PC-3 (cell line): ENCODE measurements around the gene ADAMTS3. TPM values are rescaled to one million over a fixed set of nuclear protein-coding genes. Genes with fewer than 3 reads are reported as not detected.
A peak's percentile ranks its signal among the peaks of the same experiment; 100 is the strongest.

ENCODE experiments used
- ATAC-seq: fragments of 200-7000 bp; cut with Tn5 transposase; 2 replicates; pipeline ENCODE4 v1.9.1; 2020; ENCODE audit warnings: mild to moderate bottlenecking, moderate library complexity
- BruUV-seq: library from RNA; stranded (reverse); fragments of 400-500 nt; replicated peaks from 2 replicates; lab custom pipeline; 2021; lab: Mats Ljungman, UMichigan
- CTCF ChIA-PET: fragments of 300-600 bp; sonication (Branson Sonifier 250); formaldehyde crosslinking; loops from one replicate; lab custom pipeline; 2022; ENCODE audit warnings: antibody characterized with exemption; lab: Charles Lee
- POLR2A ChIA-PET: fragments of 300-600 bp; sonication (Branson Sonifier 250); formaldehyde crosslinking; loops from one replicate; lab custom pipeline; 2022; ENCODE audit warnings: antibody characterized with exemption; ENCODE audit not compliant: unreplicated experiment; lab: Charles Lee
- DNase-seq: peaks from one replicate; pipeline ENCODE4 v3.0.0-alpha.2; 2015
- H2AFZ ChIP-seq: fragments of 300-600 bp; sonication (generic); 2 replicates; pipeline ENCODE4 v1.6.0; 2016; ENCODE audit warnings: antibody characterized with exemption, low read length
- H3F3A ChIP-seq: fragments of 300-600 bp; sonication (generic); one replicate; pipeline ENCODE4 v1.6.0; 2017; ENCODE audit warnings: antibody characterized with exemption, low read length, control low read depth, mild to moderate bottlenecking; ENCODE audit not compliant: unreplicated experiment
- H3K27ac ChIP-seq: fragments of 300-600 bp; sonication (generic); 2 replicates; pipeline ENCODE4 v1.5.1; 2016; ENCODE audit warnings: mild to moderate bottlenecking, low read length
- H3K27me3 ChIP-seq: fragments of 300-600 bp; sonication (generic); 2 replicates; pipeline ENCODE4 v1.6.1; 2016; ENCODE audit warnings: low read length, mixed read lengths
- H3K36me3 ChIP-seq: fragments of 300-600 bp; sonication (generic); 2 replicates; pipeline ENCODE4 v1.6.1; 2016; ENCODE audit warnings: low read depth, mixed run types, low read length, mixed read lengths
- H3K4me1 ChIP-seq: fragments of 300-600 bp; sonication (generic); 2 replicates; pipeline ENCODE4 v1.5.1; 2016; ENCODE audit warnings: low read length; ENCODE audit not compliant: insufficient read depth
- H3K4me2 ChIP-seq: fragments of 300-600 bp; sonication (generic); 2 replicates; pipeline ENCODE4 v1.6.0; 2016; ENCODE audit warnings: low read length
- H3K4me3 ChIP-seq: fragments of 300-600 bp; sonication (generic); 2 replicates; pipeline ENCODE4 v1.5.1; 2016; ENCODE audit warnings: mild to moderate bottlenecking, low read length, mixed read lengths
- H3K79me2 ChIP-seq: fragments of 300-600 bp; sonication (generic); 2 replicates; pipeline ENCODE4 v1.6.1; 2017; ENCODE audit warnings: low read length, mixed read lengths
- H3K9ac ChIP-seq: fragments of 300-600 bp; sonication (generic); 2 replicates; pipeline ENCODE4 v1.6.0; 2016; ENCODE audit warnings: mild to moderate bottlenecking, low read length
- H3K9me2 ChIP-seq: fragments of 300-600 bp; sonication (generic); replicated peaks from 2 replicates; pipeline ENCODE4 v1.6.1; 2016; ENCODE audit warnings: mixed run types, low read length, mixed read lengths
- H3K9me3 ChIP-seq: fragments of 300-600 bp; sonication (generic); 2 replicates; pipeline ENCODE4 v1.6.1; 2016; ENCODE audit warnings: low read length, mixed read lengths
- H4K20me1 ChIP-seq: fragments of 300-600 bp; sonication (generic); 2 replicates; pipeline ENCODE4 v1.6.1; 2016; ENCODE audit warnings: low read length, mixed read lengths
- EZH2 ChIP-seq: fragments of 300-600 bp; sonication (generic); IDR thresholded peaks from one replicate; pipeline ENCODE4 v1.6.1; 2017; ENCODE audit warnings: antibody characterized with exemption, mild to moderate bottlenecking, low read length; ENCODE audit not compliant: unreplicated experiment
- EZH2phosphoT487 ChIP-seq: fragments of 300-600 bp; sonication (generic); IDR thresholded peaks from 2 replicates; pipeline ENCODE4 v1.6.1; 2018; ENCODE audit warnings: mild to moderate bottlenecking, antibody characterized with exemption, low read length, borderline replicate concordance
- intact Hi-C: fragments of 100-400 bp; cut with micrococcal nuclease; formaldehyde crosslinking; loops from 2 replicates; pipeline ENCODE4 v1.9.0; 2023
- total RNA-seq: library from RNA; depleted of rRNA; stranded (reverse); fragments of >200 nt; gene quantifications from 2 replicates; pipeline ENCODE4 v1.2.3, GENCODE V29; 2014
- TF ChIP-seq, protein P1 (sequence below): fragments of 300-600 bp; sonication (generic); conservative IDR thresholded peaks from 2 replicates; pipeline ENCODE4 v1.5.1; 2017; ENCODE audit warnings: antibody characterized with exemption, low read depth, mild to moderate bottlenecking, low read length

ADAMTS3 gene
- total RNA-seq, 1 experiment from 2014 or later: 3.5 TPM

DNA sequence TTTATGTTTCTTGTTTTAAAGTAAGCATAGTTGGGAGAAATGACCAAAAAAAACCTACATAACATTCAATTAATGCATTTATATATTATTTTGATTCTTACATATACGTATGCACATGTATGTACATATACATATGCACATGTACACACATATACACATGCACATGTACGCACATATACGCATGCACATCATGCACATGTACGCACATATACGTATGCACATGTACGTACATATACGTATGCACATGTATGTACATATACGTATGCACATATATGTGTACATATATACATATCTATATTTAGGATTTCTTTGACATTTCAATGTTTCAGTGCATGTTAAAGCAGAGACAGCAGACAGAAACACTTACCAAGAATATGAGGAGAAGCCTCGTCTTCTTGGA is 263.4 kb downstream of the ADAMTS3 start:
- Histone ChIP-seq H3F3A (peaks cover under 1% of the 10 kb centered on the region), H3K4me1 (peaks cover 5% of the 10 kb centered on the region), H3K36me3 (no peaks in the 10 kb centered on the region), H3K9me2 (no peaks in the 10 kb centered on the region), H3K9me3 (no peaks in the 10 kb centered on the region), H3K79me2 (no peaks in the 10 kb centered on the region), H3K4me2 (no peak overlapping the region), H4K20me1 (no peaks in the 10 kb centered on the region), H3K27ac (no peak overlapping the region), H2AFZ (no peak overlapping the region), H3K9ac (no peak overlapping the region), H3K4me3 (no peak overlapping the region), H3K27me3 (no peaks in the 10 kb centered on the region)
- ATAC-seq (no peak), DNase-seq (no peak)
- intact Hi-C loops: no loop called here
- TF ChIP-seq EZH2 (no peak), EZH2phosphoT487 (no peak)
- TF ChIP-seq, protein P1, sequence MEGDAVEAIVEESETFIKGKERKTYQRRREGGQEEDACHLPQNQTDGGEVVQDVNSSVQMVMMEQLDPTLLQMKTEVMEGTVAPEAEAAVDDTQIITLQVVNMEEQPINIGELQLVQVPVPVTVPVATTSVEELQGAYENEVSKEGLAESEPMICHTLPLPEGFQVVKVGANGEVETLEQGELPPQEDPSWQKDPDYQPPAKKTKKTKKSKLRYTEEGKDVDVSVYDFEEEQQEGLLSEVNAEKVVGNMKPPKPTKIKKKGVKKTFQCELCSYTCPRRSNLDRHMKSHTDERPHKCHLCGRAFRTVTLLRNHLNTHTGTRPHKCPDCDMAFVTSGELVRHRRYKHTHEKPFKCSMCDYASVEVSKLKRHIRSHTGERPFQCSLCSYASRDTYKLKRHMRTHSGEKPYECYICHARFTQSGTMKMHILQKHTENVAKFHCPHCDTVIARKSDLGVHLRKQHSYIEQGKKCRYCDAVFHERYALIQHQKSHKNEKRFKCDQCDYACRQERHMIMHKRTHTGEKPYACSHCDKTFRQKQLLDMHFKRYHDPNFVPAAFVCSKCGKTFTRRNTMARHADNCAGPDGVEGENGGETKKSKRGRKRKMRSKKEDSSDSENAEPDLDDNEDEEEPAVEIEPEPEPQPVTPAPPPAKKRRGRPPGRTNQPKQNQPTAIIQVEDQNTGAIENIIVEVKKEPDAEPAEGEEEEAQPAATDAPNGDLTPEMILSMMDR: no peak
- ChIA-PET POLR2A (no interaction called here), CTCF (no interaction called here)
- no TSS peak for BruUV-seq

DNA sequence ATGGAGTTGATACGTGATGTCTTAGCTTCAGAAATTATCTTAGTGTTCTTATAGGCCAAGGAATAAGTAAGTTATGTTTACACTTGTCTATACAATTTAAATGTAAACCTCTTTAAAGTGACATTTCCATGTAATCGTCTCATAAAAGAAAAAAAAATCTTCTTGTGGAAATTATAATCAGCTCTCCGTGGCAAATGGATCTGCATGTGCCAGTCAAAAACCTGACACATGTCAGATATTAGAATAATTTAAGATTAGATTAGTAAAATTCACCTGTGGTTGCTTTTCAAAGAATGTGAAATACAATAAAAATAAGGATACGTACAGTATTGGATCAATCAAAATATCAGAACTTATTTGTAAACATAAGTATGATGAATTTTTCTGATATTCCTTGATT is 263.9 kb downstream of the ADAMTS3 start:
- no peaks in the 10 kb centered on the region for H3K4me1 ChIP-seq
- no peak for ATAC-seq
- no peaks in the 10 kb centered on the region for H3K27me3 ChIP-seq
- H3F3A ChIP-seq: no peaks in the 10 kb centered on the region
- no peak overlapping the region for H2AFZ ChIP-seq
- no peak overlapping the region for H3K27ac ChIP-seq
- no peaks in the 10 kb centered on the region for H3K36me3 ChIP-seq
- H3K4me3 ChIP-seq: no peak overlapping the region
- no peaks in the 10 kb centered on the region for H3K9me2 ChIP-seq
- ChIA-PET POLR2A (no interaction called here), CTCF (no interaction called here)
- no peak overlapping the region for H3K9ac ChIP-seq
- DNase-seq: no peak
- H4K20me1 ChIP-seq: no peaks in the 10 kb centered on the region
- intact Hi-C loops: no loop called here
- no peak overlapping the region for H3K4me2 ChIP-seq
- TF ChIP-seq EZH2 (no peak), EZH2phosphoT487 (no peak)
- TF ChIP-seq, protein P1: no peak
- no TSS peak for BruUV-seq
- H3K9me3 ChIP-seq: no peaks in the 10 kb centered on the region
- no peaks in the 10 kb centered on the region for H3K79me2 ChIP-seq

GRCh38 chr4:72302981-72303704 is 265.9 kb downstream of the ADAMTS3 start:
- Histone ChIP-seq H3K4me1 (no peaks in the 10 kb centered on the region), H3K4me3 (no peak overlapping the region), H4K20me1 (no peaks in the 10 kb centered on the region), H3K79me2 (no peaks in the 10 kb centered on the region), H3K4me2 (no peak overlapping the region), H3K27ac (no peak overlapping the region), H3K9me3 (no peaks in the 10 kb centered on the region), H3F3A (no peaks in the 10 kb centered on the region), H3K9me2 (no peaks in the 10 kb centered on the region), H2AFZ (no peak overlapping the region), H3K27me3 (no peaks in the 10 kb centered on the region), H3K9ac (no peak overlapping the region), H3K36me3 (no peaks in the 10 kb centered on the region)
- intact Hi-C loops: no loop called here
- ChIA-PET CTCF (interaction anchor here (0.6 to 1.8 kb wide), 3 partner anchors 22 to 206 kb away, joined by 4 to 7 read pairs (median 5); no protein-coding TSS in a partner anchor), POLR2A (no interaction called here)
- no TSS peak for BruUV-seq
- TF ChIP-seq, protein P1: peak; percentile 93
- TF ChIP-seq EZH2: no peak
- no peak for TF ChIP-seq EZH2phosphoT487
- DNase-seq: peak; percentile 80
- peak; percentile 93 for ATAC-seq
